Kidney tubule cell (primary cell): ENCODE data around the gene EYA2.
"Not testable (repeated sequence)": the region's sequence is repeated elsewhere in the genome, so short reads cannot be mapped to it uniquely, and the experiment has no call there.

ENCODE experiments used
- DNase-seq: peaks from one replicate; pipeline ENCODE4 v3.0.0-alpha.2; 2018; ENCODE audit warnings: low spot score

EYA2 gene

GRCh38 chr20:46955601-46956556 lies 61.2 kb downstream of the EYA2 start:
- no peak for DNase-seq

- peak; percentile 81 for DNase-seq
Measured at GRCh38 chr20:46959081-46959692, 64.5 kb downstream of the EYA2 start.

DNA sequence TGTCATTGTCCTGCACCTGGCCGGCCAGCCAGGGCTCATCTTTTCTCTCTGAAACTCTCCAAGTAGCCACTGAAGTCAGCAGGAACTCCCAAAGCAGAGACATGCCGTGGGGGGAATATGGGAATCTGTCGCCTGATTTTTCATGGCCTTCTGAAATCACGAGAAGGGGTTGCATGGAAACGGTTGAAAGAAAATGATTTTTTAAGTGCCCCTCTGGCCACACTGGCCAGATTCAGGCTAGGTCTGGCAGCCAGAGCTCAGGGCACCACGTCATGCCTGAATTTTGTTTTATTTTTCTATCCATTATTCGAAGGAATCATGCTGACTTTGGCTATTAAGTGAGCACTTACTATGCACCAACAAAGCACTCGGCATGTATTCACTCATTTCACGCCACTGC lies 65.2 kb downstream of the EYA2 start:
- DNase-seq: no peak

GRCh38 chr20:46960536-46960935 lies 65.9 kb downstream of the EYA2 start:
- no peak for DNase-seq

- not testable (repeated sequence) for DNase-seq
Measured at GRCh38 chr20:46961968-46962367, 67.3 kb downstream of the EYA2 start.

DNA sequence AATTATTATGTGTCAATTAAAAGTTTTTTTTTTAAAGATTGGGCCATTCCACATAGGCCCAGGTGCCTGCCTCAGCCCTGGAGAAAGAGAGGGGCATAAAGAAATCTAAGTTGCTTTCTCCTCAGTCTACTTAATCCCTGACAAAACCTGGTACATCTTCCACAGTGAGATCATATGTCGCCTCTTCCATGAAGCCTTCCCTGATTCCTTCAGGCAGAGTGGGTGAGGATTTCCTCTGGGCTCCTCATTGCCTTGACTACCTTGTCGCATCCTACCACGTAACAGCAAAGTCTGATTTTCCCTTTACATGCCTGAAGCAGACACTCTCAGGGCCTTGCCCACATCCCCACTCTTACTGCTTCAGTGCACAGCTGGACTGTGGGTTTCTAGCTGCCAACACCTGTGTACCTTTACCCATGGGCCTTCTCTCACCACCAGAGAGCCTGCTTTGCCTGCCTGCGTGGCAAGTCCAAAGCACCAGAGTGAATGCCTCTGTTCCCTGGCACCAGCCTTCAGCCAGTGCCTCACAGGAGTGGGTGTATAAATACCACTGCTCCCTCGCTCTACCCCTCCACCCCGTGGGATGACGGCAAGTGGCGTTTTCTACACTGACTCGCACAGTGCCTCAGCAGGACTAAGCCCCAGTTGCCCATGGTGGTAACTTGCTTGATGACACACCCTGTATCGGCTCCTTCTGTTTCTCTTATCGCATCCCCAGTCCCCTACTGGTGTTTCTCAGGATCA lies 68.0 kb downstream of the EYA2 start:
- DNase-seq: no peak

DNA sequence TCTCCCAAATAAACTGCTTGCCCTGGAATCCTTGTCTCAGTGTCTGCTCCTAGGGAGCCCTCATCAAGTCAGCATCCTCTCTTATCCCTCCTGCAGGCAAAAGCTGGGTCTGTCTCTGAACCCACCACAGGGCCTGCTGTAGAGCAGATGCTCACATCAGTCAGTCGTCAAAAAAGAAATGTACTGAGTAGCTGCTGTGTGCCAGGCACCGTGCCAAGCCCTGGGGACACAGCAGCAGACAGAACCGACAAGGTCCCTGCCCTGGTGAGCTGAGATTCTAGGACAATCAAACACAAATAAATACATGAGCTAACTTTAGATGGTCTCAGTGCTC lies 68.5 kb downstream of the EYA2 start:
- no peak for DNase-seq

- peak; percentile 2 for DNase-seq
Measured at GRCh38 chr20:46963758-46964617, 69.3 kb downstream of the EYA2 start.

GRCh38 chr20:46964618-46965455 lies 70.2 kb downstream of the EYA2 start:
- DNase-seq: no peak

GRCh38 chr20:46965477-46965876 lies 70.8 kb downstream of the EYA2 start:
- DNase-seq: no peak

GRCh38 chr20:46967646-46968045 lies 73.0 kb downstream of the EYA2 start:
- no peak for DNase-seq

- peak; percentile 39 for DNase-seq
Measured at GRCh38 chr20:46970937-46971630, 76.4 kb downstream of the EYA2 start.

- DNase-seq: no peak
Measured at GRCh38 chr20:46973766-46974165, 79.1 kb downstream of the EYA2 start.

GRCh38 chr20:46974669-46975434 lies 80.2 kb downstream of the EYA2 start:
- no peak for DNase-seq

GRCh38 chr20:46975976-46976375 lies 81.3 kb downstream of the EYA2 start:
- DNase-seq: no peak

GRCh38 chr20:46977204-46977603 lies 82.6 kb downstream of the EYA2 start:
- DNase-seq: no peak

DNA sequence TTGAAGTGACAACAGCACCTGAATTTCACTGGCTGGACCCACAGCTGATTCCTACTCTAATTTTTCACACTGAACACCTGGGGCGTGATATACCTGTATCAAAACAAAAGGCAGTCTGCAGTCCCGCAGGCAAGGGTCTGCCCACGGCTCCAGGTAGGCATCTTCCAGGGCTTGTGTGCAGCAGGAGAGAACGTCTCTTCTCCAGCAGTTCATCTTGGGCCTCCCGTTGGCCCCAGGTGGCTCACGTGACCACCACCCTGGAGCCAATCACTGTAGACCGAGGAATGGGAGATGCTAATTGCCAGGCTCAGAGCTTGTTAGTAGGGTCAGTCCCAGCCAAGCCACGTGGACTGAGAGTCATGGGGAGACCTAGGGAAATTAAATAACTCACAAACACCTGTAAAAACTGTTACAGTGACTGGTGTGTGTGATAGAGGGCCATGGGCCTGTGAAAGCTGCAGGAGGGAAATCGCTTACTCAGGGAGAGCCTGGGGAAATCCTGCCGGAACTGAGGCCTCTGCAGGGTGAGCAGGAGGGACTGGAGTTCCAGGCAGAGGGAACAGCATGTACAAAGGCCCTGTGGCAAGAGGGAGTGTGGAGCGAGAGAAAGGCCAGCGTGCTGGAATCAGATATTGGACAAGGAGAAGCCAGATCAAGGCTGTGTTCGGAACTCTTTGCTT lies 83.4 kb downstream of the EYA2 start:
- no peak for DNase-seq

DNA sequence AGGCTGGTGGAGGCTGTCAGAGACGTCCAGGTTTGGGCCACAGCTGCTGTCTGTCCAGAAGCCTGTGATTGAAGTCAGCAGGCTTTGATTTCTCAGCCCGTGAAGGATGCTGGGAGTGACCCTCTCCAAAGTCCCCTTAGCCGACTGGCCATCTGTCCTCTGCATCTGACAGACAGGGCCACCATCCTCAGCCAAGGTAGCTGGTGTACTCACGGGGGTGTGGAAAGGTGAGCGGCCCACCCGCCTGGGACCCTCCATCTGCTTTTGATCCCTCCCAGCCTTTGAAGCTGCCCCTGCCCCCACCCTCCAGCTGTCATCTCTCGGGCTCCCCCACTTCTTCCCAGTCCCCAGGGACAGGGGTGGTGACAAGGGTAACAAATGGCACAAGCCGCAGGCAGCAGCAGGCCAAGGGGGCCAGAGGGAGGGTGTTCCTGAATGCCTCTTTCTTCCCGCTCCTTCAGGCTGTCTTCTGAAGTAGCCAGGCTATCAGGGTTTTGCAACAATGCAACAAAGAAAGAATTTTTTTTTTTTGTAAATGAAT lies 84.4 kb downstream of the EYA2 start:
- DNase-seq: no peak
